Endothelial cell of umbilical vein (primary cell): Measurements from ENCODE around the gene MECR. TPM values are rescaled to one million over a fixed set of nuclear protein-coding genes. Genes with fewer than 3 reads are reported as not detected.

Source experiments
- BruUV-seq: library from RNA; stranded (reverse); fragments of 400-500 nt; replicated peaks from 2 replicates; lab custom pipeline; 2021; lab: Mats Ljungman, UMichigan
- CTCF ChIA-PET: fragments of 300-600, 350-600 bp; sonication (Branson Sonifier 250); formaldehyde crosslinking; loops from one replicate; lab custom pipeline; 2021; ENCODE audit warnings: antibody characterized with exemption, inconsistent platforms; lab: Charles Lee
- POLR2A ChIA-PET: fragments of 300-600, 350-600 bp; sonication (Branson Sonifier 250); formaldehyde crosslinking; loops from one replicate; lab custom pipeline; 2021; ENCODE audit warnings: antibody characterized with exemption, inconsistent platforms; lab: Charles Lee
- DNase-seq: peaks from one replicate; pipeline ENCODE4 v3.0.0-alpha.2; 2011; ENCODE audit warnings: low read depth, low spot score
- FAIRE-seq: peaks from 2 replicates; lab custom pipeline; 2011; peaks lifted over from hg19 to GRCh38; lab: Jason Lieb, UNC
- H2AFZ ChIP-seq: 2 replicates; pipeline ENCODE4 v1.6.0; 2012; ENCODE audit warnings: low read depth, low read length, control low read depth, inconsistent platforms
- H3K27ac ChIP-seq: 2 replicates; pipeline ENCODE4 v1.5.1; 2011; ENCODE audit warnings: low read depth, mild to moderate bottlenecking, control low read depth, low read length, moderate library complexity; ENCODE audit not compliant: insufficient read depth
- H3K27me3 ChIP-seq, 2 experiments: 2 replicates each; pipeline versions ENCODE4 v1.6.0 to v1.6.1; 2011; ENCODE audit warnings: low read length in 2 of 2, mixed read lengths in 1 of 2; ENCODE audit not compliant: control insufficient read depth in 2 of 2, insufficient read depth in 2 of 2
- H3K36me3 ChIP-seq, 2 experiments: 2 replicates in 1 of 2; 3 replicates in 1 of 2; pipeline ENCODE4 v1.5.1; 2011; ENCODE audit warnings: low read length in 2 of 2, mild to moderate bottlenecking in 1 of 2, moderate library complexity in 1 of 2; ENCODE audit not compliant: control insufficient read depth in 2 of 2, insufficient read depth in 2 of 2; ENCODE audit errors: extremely low read depth in 1 of 2
- H3K4me1 ChIP-seq: 3 replicates; pipeline ENCODE4 v1.5.1; 2011; ENCODE audit warnings: mild to moderate bottlenecking, low read length; ENCODE audit not compliant: control insufficient read depth, insufficient read depth; ENCODE audit errors: extremely low read depth
- H3K4me2 ChIP-seq: 2 replicates; pipeline ENCODE4 v1.6.1; 2011; ENCODE audit warnings: low read length, control low read depth, mixed read lengths; ENCODE audit not compliant: insufficient read depth
- H3K4me3 ChIP-seq, 3 experiments: fragments of 200-600 bp in 1 of 3; sonication (generic), shearing (Covaris generic) in 1 of 3; replicated peaks in 1 of 3; 2 replicates each; pipeline ENCODE4 v1.5.1; 2011 to 2016; ENCODE audit warnings: control low read depth in 3 of 3, low read length in 3 of 3, mild to moderate bottlenecking in 2 of 3, inconsistent platforms in 1 of 3, low read depth in 1 of 3, moderate library complexity in 1 of 3; ENCODE audit not compliant: insufficient read depth in 1 of 3
- H3K79me2 ChIP-seq: 2 replicates; pipeline ENCODE4 v1.6.0; 2012; ENCODE audit warnings: low read length, inconsistent platforms; ENCODE audit not compliant: control insufficient read depth, insufficient read depth
- H3K9ac ChIP-seq: replicated peaks from 2 replicates; pipeline ENCODE3; 2011; ENCODE audit warnings: low read length, control low read depth; ENCODE audit not compliant: insufficient read depth; ENCODE audit errors: extremely low read depth
- H3K9me1 ChIP-seq: replicated peaks from 3 replicates; pipeline ENCODE4 v1.6.0; 2011; ENCODE audit warnings: mild to moderate bottlenecking, low read length; ENCODE audit not compliant: control insufficient read depth, insufficient read depth; ENCODE audit errors: extremely low read depth
- H3K9me3 ChIP-seq: replicated peaks from 2 replicates; pipeline ENCODE4 v1.5.1; 2012; ENCODE audit warnings: low read length, inconsistent platforms; ENCODE audit not compliant: control insufficient read depth, insufficient read depth
- H4K20me1 ChIP-seq: replicated peaks from 2 replicates; pipeline ENCODE3; 2011; ENCODE audit warnings: mild to moderate bottlenecking, low read length; ENCODE audit not compliant: control insufficient read depth, insufficient read depth; ENCODE audit errors: extremely low read depth
- EZH2 ChIP-seq: IDR thresholded peaks from 2 replicates; pipeline ENCODE4 v1.6.1; 2012; ENCODE audit warnings: borderline replicate concordance, low read depth, mild to moderate bottlenecking, moderate library complexity, low read length, inconsistent platforms; ENCODE audit not compliant: severe bottlenecking
- FOS ChIP-seq: IDR thresholded peaks from 2 replicates; pipeline ENCODE4 v1.6.1; 2011; ENCODE audit warnings: mild to moderate bottlenecking, low read length, moderate library complexity, borderline replicate concordance; ENCODE audit not compliant: insufficient read depth
- GATA2 ChIP-seq: IDR thresholded peaks from 2 replicates; pipeline ENCODE4 v1.7.0; 2011; ENCODE audit warnings: low read depth, mild to moderate bottlenecking, moderate library complexity, mixed read lengths, low read length; ENCODE audit not compliant: insufficient read length, insufficient read depth
- JUN ChIP-seq: IDR thresholded peaks from 2 replicates; pipeline ENCODE4 v1.6.1; 2011; ENCODE audit warnings: borderline replicate concordance, low read depth; ENCODE audit not compliant: insufficient read length, insufficient read depth
- MYC ChIP-seq: IDR thresholded peaks from one replicate; pipeline ENCODE4 v1.6.1; 2011; ENCODE audit warnings: mild to moderate bottlenecking, low read depth, low read length
- POLR2A ChIP-seq: IDR thresholded peaks from 2 replicates; pipeline ENCODE4 v1.6.1; 2012; ENCODE audit warnings: low read depth, mild to moderate bottlenecking, control low read depth, low read length
- POLR2AphosphoS5 ChIP-seq: IDR thresholded peaks from 2 replicates; pipeline ENCODE4 v1.6.1; 2012; ENCODE audit warnings: low read depth, mild to moderate bottlenecking, control low read depth, low read length, moderate library complexity; ENCODE audit not compliant: insufficient read depth
- dilution Hi-C: fragments of 300-500 bp; cut with MboI; formaldehyde crosslinking; loops from one replicate; pipeline ENCODE4 v1.15.0; 2019; ENCODE audit warnings: low sequenced_read_pairs; ENCODE audit not compliant: extremely low pct_ligation_motif_present
- intact Hi-C: fragments of 100-400 bp; cut with micrococcal nuclease; formaldehyde crosslinking; loops from one replicate; pipeline ENCODE4 v1.10.0; 2022
- polyA plus RNA-seq, 4 experiments: library from polyadenylated mRNA; depleted of rRNA in 3 of 4; stranded (reverse) in 3 of 4; unstranded in 1 of 4; fragments of >200 nt; gene quantifications; 2 replicates each; pipeline versions ENCODE4 v1.2.1 to v1.2.3, GENCODE V29; 2011 to 2012; ENCODE audit warnings: missing spikeins in 1 of 4
- total RNA-seq: library from RNA; stranded (reverse); gene quantifications from 2 replicates; pipeline ENCODE4 v1.2.3, GENCODE V29; 2021
- TF ChIP-seq, protein P1 (sequence below), 2 donors: IDR thresholded peaks; 1 replicate in 1 of 2; 2 replicates in 1 of 2; pipeline ENCODE4 v1.5.1; 2011; ENCODE audit warnings: low read length in 2 of 2, mild to moderate bottlenecking in 2 of 2, moderate library complexity in 2 of 2, control low read depth in 1 of 2, inconsistent platforms in 1 of 2, low read depth in 1 of 2; ENCODE audit not compliant: insufficient read depth in 1 of 2; ENCODE audit errors: extremely low read depth in 1 of 2
- TF ChIP-seq, protein P2 (sequence below): IDR thresholded peaks from 2 replicates; pipeline ENCODE4 v1.6.1; 2011; ENCODE audit not compliant: insufficient read depth, insufficient read length

The MECR gene
- total and polyA plus RNA-seq, 2 donors (not counting 3 experiments of a cell fraction or from before 2014, with no cell fraction given), result 24.6 to 30.1 TPM

DNA sequence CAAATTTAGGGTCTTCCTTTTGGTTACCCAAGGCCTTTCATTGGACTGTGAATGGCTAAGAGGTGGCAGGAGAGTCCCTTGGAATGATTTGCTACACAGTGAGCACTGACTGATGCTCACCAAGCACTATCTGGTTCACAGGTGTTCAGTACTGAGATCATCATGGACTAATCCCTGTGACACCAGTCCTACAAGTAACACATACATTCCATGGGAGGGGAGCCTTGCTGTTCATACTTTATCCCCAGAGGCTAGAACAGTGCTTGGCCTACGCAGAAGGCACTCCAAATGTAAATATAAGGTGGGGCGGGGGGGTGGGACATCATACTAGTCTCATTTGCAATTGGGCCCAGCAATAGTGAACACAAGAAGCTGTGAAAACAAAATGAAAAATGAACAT is 86.6 kb downstream of the MECR start:
- no peak overlapping the region for H2AFZ ChIP-seq
- no peak overlapping the region for H3K4me2 ChIP-seq
- TF ChIP-seq FOS (no peak), EZH2 (no peak), POLR2A (no peak), MYC (no peak), GATA2 (no peak), JUN (no peak), POLR2AphosphoS5 (no peak)
- TF ChIP-seq, protein P1, sequence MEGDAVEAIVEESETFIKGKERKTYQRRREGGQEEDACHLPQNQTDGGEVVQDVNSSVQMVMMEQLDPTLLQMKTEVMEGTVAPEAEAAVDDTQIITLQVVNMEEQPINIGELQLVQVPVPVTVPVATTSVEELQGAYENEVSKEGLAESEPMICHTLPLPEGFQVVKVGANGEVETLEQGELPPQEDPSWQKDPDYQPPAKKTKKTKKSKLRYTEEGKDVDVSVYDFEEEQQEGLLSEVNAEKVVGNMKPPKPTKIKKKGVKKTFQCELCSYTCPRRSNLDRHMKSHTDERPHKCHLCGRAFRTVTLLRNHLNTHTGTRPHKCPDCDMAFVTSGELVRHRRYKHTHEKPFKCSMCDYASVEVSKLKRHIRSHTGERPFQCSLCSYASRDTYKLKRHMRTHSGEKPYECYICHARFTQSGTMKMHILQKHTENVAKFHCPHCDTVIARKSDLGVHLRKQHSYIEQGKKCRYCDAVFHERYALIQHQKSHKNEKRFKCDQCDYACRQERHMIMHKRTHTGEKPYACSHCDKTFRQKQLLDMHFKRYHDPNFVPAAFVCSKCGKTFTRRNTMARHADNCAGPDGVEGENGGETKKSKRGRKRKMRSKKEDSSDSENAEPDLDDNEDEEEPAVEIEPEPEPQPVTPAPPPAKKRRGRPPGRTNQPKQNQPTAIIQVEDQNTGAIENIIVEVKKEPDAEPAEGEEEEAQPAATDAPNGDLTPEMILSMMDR (IDR thresholded peaks at IDR 0.05; ENCODE audit: extremely low read depth in 1 of 2, insufficient read depth in 1 of 2, low read depth in 1 of 2, low read length in 2 of 2), result no peak
- TF ChIP-seq, protein P2, sequence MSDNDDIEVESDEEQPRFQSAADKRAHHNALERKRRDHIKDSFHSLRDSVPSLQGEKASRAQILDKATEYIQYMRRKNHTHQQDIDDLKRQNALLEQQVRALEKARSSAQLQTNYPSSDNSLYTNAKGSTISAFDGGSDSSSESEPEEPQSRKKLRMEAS, result no peak
- no peak overlapping the region for H3K27ac ChIP-seq
- POLR2A ChIA-PET, result no interaction called here
- CTCF ChIA-PET, result no interaction called here
- FAIRE-seq, result no peak
- H3K4me1 ChIP-seq, result no peaks in the 10 kb centered on the region
- H3K36me3 ChIP-seq, result peaks cover 10 to 16% of the 10 kb centered on the region in 2 experiments
- no peak overlapping the region for H3K9ac ChIP-seq
- dilution Hi-C loops, result no loop called here
- no peaks in the 10 kb centered on the region for H3K9me1 ChIP-seq
- intact Hi-C loops, result no loop called here
- no peak overlapping the region for H3K4me3 ChIP-seq
- H3K9me3 ChIP-seq, result no peaks in the 10 kb centered on the region
- no peaks in the 10 kb centered on the region for H4K20me1 ChIP-seq
- no peaks in the 10 kb centered on the region for H3K79me2 ChIP-seq
- DNase-seq, result no peak
- H3K27me3 ChIP-seq, result no peaks in the 10 kb centered on the region
- no TSS peak for BruUV-seq
